IPS-18a (cell line): ENCODE data around the gene PLEKHA5.

Experiments
- H3K27ac ChIP-seq: one replicate; pipeline ENCODE4 v1.5.1; 2013; ENCODE audit warnings: low read length
- H3K27me3 ChIP-seq: one replicate; pipeline ENCODE4 v1.6.1; 2013; ENCODE audit warnings: mild to moderate bottlenecking, low read length; ENCODE audit not compliant: control insufficient read depth, insufficient read depth
- H3K36me3 ChIP-seq: one replicate; pipeline ENCODE4 v1.6.1; 2013; ENCODE audit warnings: low read depth, low read length; ENCODE audit not compliant: control insufficient read depth
- H3K4me1 ChIP-seq: one replicate; pipeline ENCODE4 v1.6.1; 2013; ENCODE audit warnings: low read depth, low read length; ENCODE audit not compliant: control insufficient read depth
- H3K4me3 ChIP-seq: one replicate; pipeline ENCODE4 v1.5.1; 2013; ENCODE audit warnings: low read length
- H3K9ac ChIP-seq: one replicate; pipeline ENCODE4 v1.6.1; 2013; ENCODE audit warnings: mild to moderate bottlenecking, low read length, moderate library complexity
- H3K9me3 ChIP-seq: one replicate; pipeline ENCODE4 v1.6.1; 2013; ENCODE audit warnings: low read depth, low read length; ENCODE audit not compliant: control insufficient read depth

PLEKHA5 gene

DNA sequence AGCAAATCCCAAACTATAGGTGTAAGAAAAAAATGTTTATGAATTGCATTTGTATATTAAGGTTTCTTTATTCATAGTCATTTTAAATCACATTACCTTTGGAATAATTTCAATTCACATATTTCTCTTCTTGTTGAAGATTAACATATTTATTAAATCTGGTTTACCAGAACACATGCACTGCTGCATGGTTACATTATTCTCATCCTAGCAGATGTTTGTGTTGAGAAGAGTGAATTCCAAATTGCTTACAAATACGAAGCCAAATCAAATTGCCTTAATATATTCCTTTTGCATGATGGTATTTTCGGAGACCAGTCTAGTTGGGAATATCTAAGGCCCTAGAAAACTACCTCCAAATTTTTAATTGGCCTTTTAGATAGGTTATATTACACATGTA lies 130.6 kb downstream of the PLEKHA5 start:
- Histone ChIP-seq H3K9ac (no peak overlapping the region), H3K4me3 (no peak overlapping the region), H3K4me1 (peaks cover 19% of the 10 kb centered on the region), H3K36me3 (no peaks in the 10 kb centered on the region), H3K9me3 (no peaks in the 10 kb centered on the region), H3K27me3 (no peaks in the 10 kb centered on the region), H3K27ac (no peak overlapping the region)

DNA sequence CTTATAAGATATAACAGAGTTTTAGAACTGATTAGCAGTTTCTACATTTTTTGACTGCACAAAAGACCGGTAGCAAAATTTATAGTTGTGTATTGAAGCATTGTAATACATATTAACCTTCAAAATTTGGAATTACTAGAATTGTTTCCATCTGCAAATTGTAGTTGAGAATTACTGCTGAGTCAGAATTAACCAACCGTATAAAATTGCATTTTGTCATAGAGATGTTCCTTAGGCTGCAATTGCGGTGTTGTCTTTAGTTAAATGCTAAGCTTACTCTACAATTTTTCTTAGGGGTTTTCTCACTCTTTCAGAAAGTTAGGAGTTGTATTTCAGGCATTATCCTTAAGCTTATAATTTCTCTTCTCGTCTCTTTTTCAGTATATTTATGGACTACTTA lies 132.2 kb downstream of the PLEKHA5 start:
- H3K4me1 ChIP-seq, result peaks cover 19% of the 10 kb centered on the region
- H3K27me3 ChIP-seq, result no peaks in the 10 kb centered on the region
- no peaks in the 10 kb centered on the region for H3K9me3 ChIP-seq
- no peak overlapping the region for H3K27ac ChIP-seq
- H3K36me3 ChIP-seq, result no peaks in the 10 kb centered on the region
- no peak overlapping the region for H3K4me3 ChIP-seq
- no peak overlapping the region for H3K9ac ChIP-seq

DNA sequence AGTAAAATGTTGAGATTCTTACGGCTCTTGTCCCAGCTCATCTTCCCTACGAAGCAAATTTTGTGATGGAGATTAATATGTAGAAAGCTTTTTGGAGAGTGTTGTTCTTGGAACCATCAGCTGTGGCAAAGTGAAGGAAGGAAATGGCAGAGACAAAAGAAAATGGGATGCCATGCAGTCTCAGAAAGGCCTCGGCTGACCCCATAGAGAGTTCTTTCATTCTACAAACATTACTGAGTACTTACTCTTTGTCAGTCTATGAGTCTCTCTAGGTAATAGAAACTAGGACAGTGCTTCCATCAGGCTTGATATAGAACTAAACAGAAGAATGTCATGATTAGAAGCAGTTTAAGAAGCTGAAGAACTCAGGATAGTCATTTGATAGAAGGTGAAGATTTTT lies 134.1 kb downstream of the PLEKHA5 start:
- H3K27ac ChIP-seq, result peak overlapping the region; percentile 94
- peaks cover 19% of the 10 kb centered on the region for H3K4me1 ChIP-seq
- peak overlapping the region; percentile 26 for H3K4me3 ChIP-seq
- H3K9ac ChIP-seq, result peak overlapping the region; percentile 41
- no peaks in the 10 kb centered on the region for H3K27me3 ChIP-seq
- H3K36me3 ChIP-seq, result peaks cover 5% of the 10 kb centered on the region
- H3K9me3 ChIP-seq, result no peaks in the 10 kb centered on the region

DNA sequence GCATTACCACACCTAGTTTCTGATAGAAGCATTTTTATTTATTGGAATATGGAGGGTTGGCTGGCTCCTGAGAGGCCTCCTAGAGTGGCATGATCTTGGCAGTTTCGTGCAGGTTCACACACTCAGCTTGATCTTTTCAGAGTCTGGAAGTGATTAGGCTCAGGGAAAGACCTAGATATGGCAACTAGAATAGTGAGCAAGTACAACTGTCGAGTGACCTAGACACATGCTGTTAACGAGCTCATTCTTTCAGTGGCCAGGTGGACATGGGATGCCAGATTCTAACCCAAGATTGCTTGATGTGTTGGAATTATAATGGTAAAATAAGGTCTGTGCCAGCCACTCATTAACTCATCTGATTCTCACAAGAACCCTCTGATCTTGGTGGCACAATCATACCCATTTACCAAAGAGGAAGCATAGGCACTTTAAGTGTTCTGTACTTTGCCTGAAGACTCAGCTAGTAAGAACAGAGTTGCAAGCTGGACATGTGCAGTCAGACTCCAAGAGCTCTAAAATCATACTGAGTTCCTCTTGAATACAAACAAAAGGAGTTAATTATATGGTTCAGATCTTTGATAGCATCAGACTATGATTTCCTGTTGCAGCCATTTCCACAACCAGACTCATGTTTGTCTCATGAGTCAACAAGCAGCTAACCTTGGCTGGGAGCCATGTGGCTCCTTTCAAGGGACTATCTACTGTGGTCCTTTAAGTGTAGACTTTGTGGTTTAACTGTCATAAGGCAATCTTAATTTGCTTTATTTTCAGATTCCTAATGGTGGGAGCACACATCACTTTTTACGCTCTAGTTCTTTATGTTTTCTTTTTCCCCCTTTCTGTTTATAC lies 144.2 kb downstream of the PLEKHA5 start:
- Histone ChIP-seq H3K4me1 (no peaks in the 10 kb centered on the region), H3K36me3 (peaks cover 57% of the 10 kb centered on the region), H3K9me3 (no peaks in the 10 kb centered on the region), H3K9ac (no peak overlapping the region), H3K27me3 (no peaks in the 10 kb centered on the region), H3K27ac (no peak overlapping the region), H3K4me3 (no peak overlapping the region)

DNA sequence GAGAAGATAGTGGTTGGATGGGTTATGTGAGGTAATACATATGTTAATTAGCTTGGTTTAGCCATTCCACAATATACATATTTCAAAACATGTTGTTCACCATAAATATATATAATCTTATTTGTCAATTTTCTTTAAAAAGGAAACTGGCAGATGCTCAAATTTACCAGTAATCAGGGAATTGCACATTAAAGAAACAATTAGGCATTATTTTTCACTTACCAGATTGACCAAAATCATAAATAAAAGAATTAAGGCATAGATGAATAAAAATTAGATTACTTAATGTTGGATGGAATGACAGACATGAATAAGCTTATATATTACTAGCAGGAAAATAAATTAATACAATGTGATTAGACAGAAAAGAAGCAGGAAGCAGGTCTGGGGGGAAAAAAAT lies 147.2 kb downstream of the PLEKHA5 start:
- no peaks in the 10 kb centered on the region for H3K9me3 ChIP-seq
- peaks cover 39% of the 10 kb centered on the region for H3K36me3 ChIP-seq
- no peak overlapping the region for H3K4me3 ChIP-seq
- no peak overlapping the region for H3K27ac ChIP-seq
- H3K27me3 ChIP-seq, result no peaks in the 10 kb centered on the region
- no peak overlapping the region for H3K9ac ChIP-seq
- no peaks in the 10 kb centered on the region for H3K4me1 ChIP-seq

DNA sequence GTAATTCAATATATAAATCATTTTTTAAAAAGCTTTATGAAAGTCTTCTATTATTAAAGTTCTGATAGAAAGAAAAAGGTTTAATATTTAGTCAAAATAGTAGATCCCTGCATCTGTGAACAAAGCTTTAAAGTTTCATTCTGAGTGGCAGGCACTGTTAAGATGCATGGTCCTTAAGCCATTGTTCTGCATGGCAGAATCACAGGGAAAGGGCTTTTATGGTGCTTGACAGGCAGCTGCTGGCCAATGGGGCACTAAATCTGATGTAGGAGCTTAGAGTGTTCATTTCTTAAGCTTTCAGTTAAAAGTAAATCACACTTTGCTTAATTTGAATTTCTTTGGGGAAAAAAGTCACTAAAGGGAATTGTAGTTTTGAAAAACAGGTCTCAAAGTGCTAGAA lies 148.2 kb downstream of the PLEKHA5 start:
- Histone ChIP-seq H3K27me3 (no peaks in the 10 kb centered on the region), H3K36me3 (peaks cover 35% of the 10 kb centered on the region), H3K27ac (no peak overlapping the region), H3K9me3 (no peaks in the 10 kb centered on the region), H3K9ac (no peak overlapping the region), H3K4me3 (no peak overlapping the region), H3K4me1 (no peaks in the 10 kb centered on the region)

DNA sequence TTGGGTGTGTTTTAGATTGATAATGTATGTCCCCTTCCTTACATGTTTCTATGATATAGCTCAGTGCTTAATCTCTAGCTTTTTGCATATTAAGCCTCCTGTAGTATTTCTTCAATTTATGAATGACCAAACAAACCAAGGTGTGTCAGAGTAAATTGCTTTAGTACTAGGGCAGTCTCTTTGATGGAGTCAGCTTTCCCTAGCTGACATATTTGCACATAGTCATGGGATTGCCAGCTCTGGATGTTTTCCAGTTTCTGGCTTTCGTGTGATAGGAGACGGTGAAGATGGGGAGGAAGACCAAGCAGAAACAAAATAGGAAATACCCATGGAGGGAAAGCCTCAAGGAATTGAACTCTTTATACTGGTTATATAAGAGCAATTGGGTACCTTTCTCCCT lies 148.9 kb downstream of the PLEKHA5 start:
- H3K9ac ChIP-seq, result no peak overlapping the region
- H3K4me3 ChIP-seq, result no peak overlapping the region
- H3K36me3 ChIP-seq, result peaks cover 31% of the 10 kb centered on the region
- H3K4me1 ChIP-seq, result no peaks in the 10 kb centered on the region
- H3K27ac ChIP-seq, result no peak overlapping the region
- no peaks in the 10 kb centered on the region for H3K27me3 ChIP-seq
- no peaks in the 10 kb centered on the region for H3K9me3 ChIP-seq

DNA sequence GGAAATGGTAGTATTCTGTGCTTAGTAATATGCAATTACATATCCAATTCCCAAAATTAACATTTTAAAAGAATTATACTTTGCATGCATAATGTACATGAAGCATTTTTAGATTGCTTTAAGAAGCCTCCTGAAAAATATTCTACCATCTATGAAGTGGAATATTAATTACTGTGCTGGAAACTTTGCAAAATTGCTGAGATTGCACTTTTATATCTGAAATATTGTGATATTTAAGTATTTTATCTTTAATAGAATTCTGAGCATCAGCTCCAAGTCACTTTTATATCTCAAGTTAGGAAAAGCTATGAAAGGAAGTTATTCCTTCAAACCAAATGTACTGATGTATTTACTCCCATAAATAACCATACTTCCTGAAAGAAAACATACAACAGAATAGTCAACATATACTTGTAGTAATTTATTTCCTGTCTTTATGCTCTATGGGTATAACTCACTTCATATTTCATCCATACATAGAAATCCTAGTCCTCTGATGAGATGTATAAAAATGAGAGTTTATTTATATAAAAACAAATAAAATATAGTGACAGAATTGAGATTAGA lies 152.7 kb downstream of the PLEKHA5 start:
- H3K36me3 ChIP-seq, result peaks cover 34% of the 10 kb centered on the region
- H3K4me3 ChIP-seq, result no peak overlapping the region
- no peaks in the 10 kb centered on the region for H3K4me1 ChIP-seq
- H3K9ac ChIP-seq, result no peak overlapping the region
- H3K27ac ChIP-seq, result no peak overlapping the region
- H3K9me3 ChIP-seq, result no peaks in the 10 kb centered on the region
- no peaks in the 10 kb centered on the region for H3K27me3 ChIP-seq

DNA sequence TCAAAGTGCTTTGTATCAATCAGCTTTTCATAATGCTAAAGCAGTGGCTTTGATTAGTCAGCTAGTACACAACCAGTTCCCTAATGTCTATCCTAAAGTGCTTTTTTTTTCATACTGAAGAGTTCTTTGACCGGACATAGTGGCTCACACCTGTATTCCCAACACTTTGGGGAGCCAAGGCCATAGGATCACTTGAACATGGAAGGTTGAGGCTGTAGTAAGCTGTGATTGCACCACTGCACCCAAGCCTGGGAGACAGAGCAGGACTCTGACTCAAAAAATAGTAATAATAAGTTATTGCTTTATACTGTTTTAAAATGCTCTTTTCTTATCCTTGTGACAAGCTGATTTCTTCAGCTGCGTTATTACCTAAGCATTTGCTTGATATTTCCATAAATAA lies 155.1 kb downstream of the PLEKHA5 start:
- Histone ChIP-seq H3K4me3 (no peak overlapping the region), H3K4me1 (peaks cover 11% of the 10 kb centered on the region), H3K36me3 (peaks cover 35% of the 10 kb centered on the region), H3K27ac (no peak overlapping the region), H3K9ac (no peak overlapping the region), H3K27me3 (no peaks in the 10 kb centered on the region), H3K9me3 (no peaks in the 10 kb centered on the region)

DNA sequence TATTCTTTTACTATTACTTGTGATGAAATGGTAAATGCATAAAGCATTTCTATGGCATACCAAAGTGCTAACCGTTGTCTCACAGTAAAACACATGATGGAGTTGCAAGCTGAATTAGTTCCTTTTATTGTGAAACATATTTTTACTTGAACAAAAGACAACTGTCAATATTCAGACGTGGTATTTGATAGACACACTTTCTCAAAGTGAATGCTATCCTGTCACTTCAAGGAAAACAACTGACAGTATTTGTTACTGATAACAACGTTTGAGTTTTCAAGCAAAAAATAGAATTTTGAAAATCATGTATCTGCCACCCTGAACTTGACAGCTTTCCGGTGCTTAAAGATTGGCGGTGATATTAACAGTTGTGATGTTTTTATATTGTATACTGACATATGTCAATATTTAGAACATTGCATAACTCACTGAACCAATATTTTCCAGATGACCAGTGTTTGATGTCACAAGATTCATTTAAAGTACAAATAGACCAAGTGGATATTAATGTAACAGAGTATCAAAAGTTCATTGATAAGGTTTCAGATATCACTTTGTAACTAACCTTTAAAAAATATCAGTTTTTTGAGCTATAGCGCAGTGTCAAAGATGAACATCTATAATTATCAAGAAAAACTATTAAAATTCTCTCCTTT lies 156.4 kb downstream of the PLEKHA5 start:
- H3K9ac ChIP-seq, result no peak overlapping the region
- no peaks in the 10 kb centered on the region for H3K9me3 ChIP-seq
- peaks cover 41% of the 10 kb centered on the region for H3K36me3 ChIP-seq
- no peaks in the 10 kb centered on the region for H3K27me3 ChIP-seq
- H3K27ac ChIP-seq, result no peak overlapping the region
- H3K4me1 ChIP-seq, result peaks cover 11% of the 10 kb centered on the region
- H3K4me3 ChIP-seq, result no peak overlapping the region

DNA sequence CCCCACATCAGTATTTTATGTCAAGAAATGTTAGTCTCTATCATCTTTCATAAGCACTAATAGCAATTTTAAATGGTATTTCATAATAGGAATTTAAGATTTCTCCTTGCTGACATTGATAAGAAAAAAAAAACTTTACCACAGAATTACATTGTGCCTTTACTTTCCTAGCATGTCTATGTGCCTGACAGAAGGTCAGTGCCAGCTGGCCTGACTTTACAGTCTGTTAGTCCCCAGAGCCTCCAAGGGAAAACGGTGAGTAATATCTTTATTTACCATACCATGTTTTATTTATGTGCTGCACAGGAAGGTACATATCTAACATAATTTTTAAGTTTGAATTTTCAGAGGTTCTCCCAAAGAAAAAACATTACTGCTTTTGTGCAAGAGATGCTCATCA lies 157.8 kb downstream of the PLEKHA5 start:
- no peaks in the 10 kb centered on the region for H3K27me3 ChIP-seq
- H3K4me1 ChIP-seq, result peaks cover 11% of the 10 kb centered on the region
- H3K27ac ChIP-seq, result no peak overlapping the region
- peaks cover 44% of the 10 kb centered on the region for H3K36me3 ChIP-seq
- H3K9ac ChIP-seq, result no peak overlapping the region
- no peaks in the 10 kb centered on the region for H3K9me3 ChIP-seq
- no peak overlapping the region for H3K4me3 ChIP-seq
